Left kidney (tissue), 2 donors: ENCODE measurements around the gene PLPPR4. TPM values are rescaled to one million over a fixed set of nuclear protein-coding genes. Genes with fewer than 3 reads are reported as not detected.

Source experiments
- DNase-seq: peaks from one replicate; pipeline ENCODE4 v3.0.0-alpha.2; 2013
- polyA plus RNA-seq: library from polyadenylated mRNA; unstranded; fragments of 120-200 nt; gene quantifications from one replicate; pipeline ENCODE4 v1.2.1, GENCODE V29; 2013; ENCODE audit not compliant: insufficient read length

Gene PLPPR4
- polyA plus RNA-seq, 1 donor: 2.3 TPM

DNA sequence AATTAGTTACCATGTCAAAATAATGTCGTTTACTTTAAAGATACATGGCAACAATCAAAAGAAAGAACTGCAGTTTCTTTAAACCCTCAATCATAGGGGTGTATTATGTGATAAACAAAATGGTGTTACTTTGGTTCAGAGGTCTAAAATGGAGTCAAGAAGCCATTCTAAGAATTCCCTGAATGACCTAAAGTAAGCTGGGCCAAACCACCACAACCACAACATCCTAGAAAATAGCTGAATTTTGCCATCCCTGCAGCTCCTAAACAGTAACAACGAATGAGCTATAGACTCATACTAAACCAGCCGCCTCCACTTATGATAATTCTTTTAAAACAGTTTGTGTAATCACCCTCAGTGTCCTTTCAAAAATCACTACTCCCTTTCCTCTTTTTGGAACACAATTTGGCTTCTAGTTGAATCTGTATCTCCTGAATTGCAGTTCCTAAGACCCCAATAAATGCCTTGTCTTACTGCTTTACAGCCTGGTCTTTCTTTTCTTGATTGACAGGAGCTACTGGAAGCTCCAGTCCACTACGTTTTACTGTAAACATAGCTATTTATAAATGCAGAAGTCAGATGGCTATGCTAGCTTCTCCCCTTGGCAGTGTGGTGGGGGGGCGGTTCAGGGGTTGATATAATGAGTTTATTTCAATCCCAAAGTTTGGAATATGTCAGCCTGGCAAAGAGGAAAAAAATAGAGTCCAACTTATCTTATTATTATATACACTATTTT lies 84.3 kb downstream of the PLPPR4 start:
- no peak for DNase-seq

DNA sequence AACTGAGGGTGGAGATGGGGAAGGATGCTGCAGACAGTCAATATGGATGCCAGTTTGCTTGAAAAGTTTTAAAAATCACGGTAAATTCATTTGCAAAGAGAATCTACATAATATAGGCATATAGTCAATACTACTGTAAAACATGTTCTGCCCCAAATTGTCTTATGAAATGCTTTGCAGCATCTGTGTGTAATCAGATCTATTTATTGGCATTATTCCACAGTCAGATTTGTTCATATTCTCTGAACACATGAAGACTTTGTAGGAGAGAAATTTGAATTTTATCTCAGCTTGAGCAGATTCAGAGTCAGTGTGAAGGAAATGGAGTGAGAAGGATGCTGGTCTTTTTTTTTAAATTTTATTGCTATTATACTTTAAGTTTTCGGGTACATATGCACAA lies 88.5 kb downstream of the PLPPR4 start:
- no peak for DNase-seq

DNA sequence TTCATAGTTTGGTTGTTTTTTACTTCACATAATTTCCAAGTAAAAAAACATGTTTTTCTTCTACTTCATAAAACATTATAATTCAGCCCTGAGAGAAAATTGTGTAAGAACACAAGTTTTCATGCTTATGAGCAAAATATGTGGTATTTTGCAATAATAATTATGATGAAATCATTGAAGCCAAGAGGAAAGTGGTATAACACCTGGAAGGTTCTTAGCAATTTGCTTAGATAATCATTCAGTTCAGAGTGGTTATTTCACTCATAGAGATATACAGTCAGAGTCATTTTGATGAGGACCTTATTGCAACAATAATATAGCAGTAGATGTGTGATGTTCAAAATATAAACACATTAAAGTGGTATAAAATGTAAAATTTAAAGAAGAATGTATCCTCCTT lies 94.5 kb downstream of the PLPPR4 start:
- no peak for DNase-seq
